K562 (cell line): Measurements from ENCODE around the gene RBX1. TPM values are rescaled to one million over a fixed set of nuclear protein-coding genes. Genes with fewer than 3 reads are reported as not detected.

Source experiments
- ATAC-seq: fragments of 200-7000 bp; cut with Tn5 transposase; 3 replicates; pipeline ENCODE4 v1.9.1; 2020; ENCODE audit warnings: moderate library complexity
- BruUV-seq: library from RNA; stranded (reverse); fragments of 400-500 nt; replicated peaks from 2 replicates; lab custom pipeline; 2021; lab: Mats Ljungman, UMichigan
- CTCF ChIA-PET: fragments of 300-600 bp; formaldehyde crosslinking; extraction: SDS; loops from one replicate; lab custom pipeline; 2021; ENCODE audit warnings: low intra/inter-chr PET ratio; lab: Yijun Ruan, JAX
- POLR2A ChIA-PET: fragments of 300-600, 350-650 bp; sonication (Branson Sonifier 250); formaldehyde crosslinking; extraction: SDS; loops from one replicate; lab custom pipeline; 2021; ENCODE audit warnings: antibody characterized with exemption, inconsistent platforms; lab: Yijun Ruan, JAX
- DNase-seq, 4 experiments: peaks; one replicate each; pipeline versions ENCODE4 v3.0.0 to v3.0.0-alpha.2; 2011 to 2018; ENCODE audit warnings: low spot score in 3 of 4, mixed read lengths in 3 of 4; ENCODE audit errors: extremely low read depth in 1 of 4
- FAIRE-seq: peaks from 2 replicates; lab custom pipeline; 2011; peaks lifted over from hg19 to GRCh38; lab: Jason Lieb, UNC
- H2AFZ ChIP-seq: 2 replicates; pipeline ENCODE4 v1.6.0; 2011; ENCODE audit warnings: low read depth, low read length, control low read depth, inconsistent platforms
- H3K27ac ChIP-seq: fragments of 200-600 bp; 3 replicates; pipeline ENCODE4 v1.8.0; 2011; ENCODE audit warnings: low read depth, mild to moderate bottlenecking, control low read depth, inconsistent platforms, low read length, moderate library complexity, mixed read lengths; ENCODE audit errors: extremely low read depth
- H3K27me3 ChIP-seq, 2 experiments: fragments of 300-600 bp in 1 of 2; 2 replicates in 1 of 2; 3 replicates in 1 of 2; pipeline versions ENCODE4 v1.6.0 to v1.8.0; 2011; ENCODE audit warnings: inconsistent platforms in 2 of 2, low read length in 2 of 2, mild to moderate bottlenecking in 1 of 2, mixed read lengths in 1 of 2, moderate library complexity in 1 of 2; ENCODE audit not compliant: control insufficient read depth in 2 of 2, insufficient read depth in 2 of 2
- H3K36me3 ChIP-seq: fragments of 300-600 bp; 3 replicates; pipeline ENCODE4 v1.8.0; 2011; ENCODE audit warnings: mild to moderate bottlenecking, low read length, inconsistent platforms; ENCODE audit not compliant: control insufficient read depth, insufficient read depth
- H3K4me1 ChIP-seq, 2 experiments: fragments of 200-600 bp in 1 of 2; replicated peaks in 1 of 2; 2 replicates in 1 of 2; 3 replicates in 1 of 2; pipeline versions ENCODE4 v1.5.1 to v1.8.0; 2011; ENCODE audit warnings: inconsistent platforms in 2 of 2, low read length in 2 of 2, mild to moderate bottlenecking in 1 of 2, mixed read lengths in 1 of 2, moderate library complexity in 1 of 2; ENCODE audit not compliant: control insufficient read depth in 2 of 2, insufficient read depth in 2 of 2
- H3K4me2 ChIP-seq: 2 replicates; pipeline ENCODE4 v1.6.1; 2011; ENCODE audit warnings: low read length, control low read depth, inconsistent platforms, mixed read lengths; ENCODE audit not compliant: insufficient read depth
- H3K4me3 ChIP-seq: fragments of 200-600 bp; sonication (generic), shearing (Covaris generic); 2 replicates; pipeline ENCODE4 v1.5.1; 2016; ENCODE audit warnings: control low read depth, inconsistent platforms
- H3K79me2 ChIP-seq: fragments of 200-600 bp; 3 replicates; pipeline ENCODE4 v1.8.0; 2011; ENCODE audit warnings: low read length, inconsistent platforms; ENCODE audit not compliant: control insufficient read depth, insufficient read depth
- H3K9ac ChIP-seq, 2 experiments: 2 replicates each; pipeline versions ENCODE4 v1.6.0 to v1.6.1; 2011; ENCODE audit warnings: low read depth in 2 of 2, low read length in 2 of 2, control low read depth in 1 of 2, inconsistent platforms in 1 of 2, mild to moderate bottlenecking in 1 of 2, mixed read lengths in 1 of 2; ENCODE audit not compliant: insufficient read depth in 1 of 2
- H3K9me1 ChIP-seq: one replicate; pipeline ENCODE4 v1.6.0; 2011; ENCODE audit warnings: inconsistent platforms, mild to moderate bottlenecking, low read length, moderate library complexity; ENCODE audit not compliant: control insufficient read depth, insufficient read depth
- H3K9me3 ChIP-seq: replicated peaks from 2 replicates; pipeline ENCODE4 v1.5.1; 2011; ENCODE audit warnings: low read depth, low read length, inconsistent platforms; ENCODE audit not compliant: control insufficient read depth, insufficient read depth
- H4K20me1 ChIP-seq: replicated peaks from 2 replicates; pipeline ENCODE4 v1.6.1; 2011; ENCODE audit warnings: low read length, inconsistent platforms, mixed read lengths; ENCODE audit not compliant: control insufficient read depth, insufficient read depth
- ERF ChIP-seq: fragments of 450-650 bp; formaldehyde crosslinking; IDR thresholded peaks from 2 replicates; pipeline ENCODE4 v1.4.0; 2020; ENCODE audit warnings: mild to moderate bottlenecking, mixed read lengths
- FOXJ2 ChIP-seq: fragments of 200-800 bp; sonication (Bioruptor generic); IDR thresholded peaks from 2 replicates; pipeline ENCODE4 v1.6.1; 2016; ENCODE audit warnings: missing genetic modification characterization, missing compliant biosample characterization
- HDAC8 ChIP-seq: fragments of 450-650 bp; IDR thresholded peaks from 2 replicates; pipeline ENCODE4 v1.6.1; 2016; ENCODE audit warnings: mild to moderate bottlenecking, missing genetic modification characterization, moderate library complexity, missing compliant biosample characterization
- KDM2B ChIP-seq: fragments of 250-450 bp; sonication (Bioruptor Pico); IDR thresholded peaks from 2 replicates; pipeline ENCODE4 v1.8.0; 2021; ENCODE audit warnings: mild to moderate bottlenecking, moderate library complexity
- L3MBTL2 ChIP-seq: fragments of 450-650 bp; IDR thresholded peaks from 2 replicates; pipeline ENCODE4 v1.6.1; 2016; ENCODE audit warnings: mild to moderate bottlenecking, moderate library complexity
- MAFF ChIP-seq: IDR thresholded peaks from 2 replicates; pipeline ENCODE4 v1.6.1; 2012; ENCODE audit warnings: low read length, improper control_type of control experiment
- MIER1 ChIP-seq: fragments of 450-650 bp; IDR thresholded peaks from 2 replicates; pipeline ENCODE4 v1.6.1; 2016; ENCODE audit warnings: antibody characterized with exemption, mild to moderate bottlenecking, low read depth
- NFIX ChIP-seq: fragments of 250-450 bp; sonication (Bioruptor Pico); IDR thresholded peaks from 2 replicates; pipeline ENCODE4 v1.4.0; 2020; ENCODE audit warnings: low read depth, mild to moderate bottlenecking, moderate library complexity
- PHB ChIP-seq: fragments of 250-450 bp; sonication (Bioruptor Pico); IDR thresholded peaks from 2 replicates; pipeline ENCODE4 v1.5.0; 2021
- SIN3A ChIP-seq, 2 experiments: fragments of 150-350 bp in 1 of 2; IDR thresholded peaks; 2 replicates each; pipeline ENCODE4 v1.6.1; 2011 to 2016; ENCODE audit warnings: borderline replicate concordance in 2 of 2, low read depth in 2 of 2, low read length in 2 of 2, mild to moderate bottlenecking in 2 of 2, moderate library complexity in 2 of 2; ENCODE audit not compliant: control insufficient read depth in 1 of 2
- SREBF2 ChIP-seq: sonication (generic); formaldehyde crosslinking; IDR thresholded peaks from 2 replicates; pipeline ENCODE4 v1.4.0; 2020; ENCODE audit warnings: mild to moderate bottlenecking, missing genetic modification reagents
- SRF ChIP-seq, 2 experiments: fragments of 250-450, 450-650 bp in 1 of 2; sonication (Bioruptor Pico) in 1 of 2; sonication (generic) in 1 of 2; formaldehyde crosslinking; IDR thresholded peaks; 2 replicates each; pipeline versions ENCODE4 v1.5.0 to v1.5.1; 2020 to 2022; ENCODE audit warnings: mild to moderate bottlenecking in 1 of 2, missing genetic modification reagents in 1 of 2
- THRB ChIP-seq: fragments of 450-650 bp; formaldehyde crosslinking; conservative IDR thresholded peaks from 2 replicates; pipeline ENCODE4 v1.4.0; 2022; ENCODE audit warnings: mild to moderate bottlenecking, missing genetic modification characterization
- TRIM24 ChIP-seq, 2 experiments: fragments of 450-650 bp; IDR thresholded peaks; 2 replicates each; pipeline ENCODE4 v1.6.1; 2016
- ZNF445 ChIP-seq: fragments of 250-450 bp; sonication (Bioruptor Pico); IDR thresholded peaks from 2 replicates; pipeline ENCODE4 v1.4.0; 2020; ENCODE audit warnings: low read depth, mild to moderate bottlenecking, moderate library complexity
- ZNF707 ChIP-seq: fragments of 250-450 bp; sonication (Bioruptor Pico); conservative IDR thresholded peaks from 2 replicates; pipeline ENCODE4 v1.8.0; 2022; ENCODE audit warnings: inconsistent platforms, mild to moderate bottlenecking, moderate library complexity
- WGBS: fragments of 100-300 bp; shearing (Covaris generic); methylation state at CpG from one replicate; pipeline ENCODE4 v1.1.6; 2016; ENCODE audit warnings: low coverage, mixed read lengths; ENCODE audit not compliant: insufficient coverage; ENCODE audit errors: missing lambda C conversion rate; 5-methylcytosine and 5-hydroxymethylcytosine counted together
- in situ Hi-C: fragments of 300-500 bp; cut with MboI; formaldehyde crosslinking; loops from 4 replicates; pipeline ENCODE4 v1.15.0; 2018; ENCODE audit warnings: inconsistent platforms, mixed read lengths
- intact Hi-C: fragments of 100-400 bp; cut with micrococcal nuclease; formaldehyde crosslinking; loops from 2 replicates; pipeline ENCODE4 v1.14.2; 2022
- polyA plus RNA-seq, 8 experiments: library from polyadenylated mRNA; depleted of rRNA in 4 of 8; stranded (reverse) in 5 of 8; unstranded in 3 of 8; fragments of >200 nt; fragmentation: Nextera tagmentation in 2 of 8; fragmentation: Illumina TruSeq in 1 of 8; extraction: Ambion mirVana in 2 of 8; extraction: Trizol in 1 of 8; gene quantifications; 2 replicates each; pipeline versions ENCODE4 v1.2.1 to v1.2.3, GENCODE V29; 2011 to 2014; ENCODE audit warnings: inconsistent platforms in 1 of 8, missing spikeins in 1 of 8
- total RNA-seq, 7 experiments: library from RNA; depleted of rRNA in 6 of 7; stranded (reverse); fragments of >200 nt in 6 of 7; fragmentation: Illumina TruSeq in 2 of 7; extraction: Trizol in 2 of 7; gene quantifications; 2 replicates each; pipeline versions ENCODE4 v1.2.1 to v1.2.3, GENCODE V29; 2011 to 2021; ENCODE audit warnings: low replicate concordance in 1 of 7

The RBX1 gene
- total and polyA plus RNA-seq, 9 of the 15 experiments (the other 6 are each of a cell fraction or from before 2014, with no cell fraction given) = 44.0 to 259 (median 67.9) TPM

GRCh38 chr22:41000941-41001721 is 50.0 kb downstream of the RBX1 start:
- Histone ChIP-seq H3K4me3 (no peak overlapping the region), H4K20me1 (no peaks in the 10 kb centered on the region), H2AFZ (0 out of 2 replicates have a peak overlapping the region, but pooled peaks have one; percentile 19), H3K4me2 (no peak overlapping the region), H3K9ac (no peak overlapping the region), H3K79me2 (no peaks in the 10 kb centered on the region), H3K27me3 (no peaks in the 10 kb centered on the region; a peak in 1 of 5 replicates), H3K36me3 (no peaks in the 10 kb centered on the region), H3K4me1 (no peaks in the 10 kb centered on the region; a peak in 1 of 5 replicates), H3K9me3 (no peaks in the 10 kb centered on the region), H3K27ac (no peak overlapping the region), H3K9me1 (no peaks in the 10 kb centered on the region)
- ChIA-PET CTCF (no interaction called here), POLR2A (no interaction called here)
- TF ChIP-seq SREBF2 (CRISPR knock-in tag) (no peak), L3MBTL2 (no peak), NFIX (CRISPR knock-in tag) (no peak), SIN3A (IDR thresholded peaks at IDR 0.05; ENCODE audit: borderline replicate concordance in 2 of 2, control insufficient read depth in 1 of 2, low read depth in 2 of 2, low read length in 2 of 2) (no peak), HDAC8 (tag) (no peak), THRB (CRISPR knock-in tag) (no peak), TRIM24 (IDR thresholded peaks at IDR 0.05) (no peak), MAFF (no peak), KDM2B (CRISPR knock-in tag) (no peak), MIER1 (no peak), SRF (CRISPR knock-in tag; IDR thresholded peaks at IDR 0.05) (no peak), ZNF445 (CRISPR knock-in tag) (no peak), ERF (no peak), FOXJ2 (tag) (no peak), PHB (CRISPR knock-in tag) (no peak), ZNF707 (CRISPR knock-in tag) (no peak)
- no TSS peak for BruUV-seq
- in situ Hi-C loops (no loop called here), intact Hi-C loops (no loop called here)
- 57% methylated on average over 6 of the region's 9 CpGs for WGBS
- DNase-seq (no peak), FAIRE-seq (no peak), ATAC-seq (no peak)
